NCI-H524 (cell line): Measurements from ENCODE around the gene MVB12B.

Experiments used
- DNase-seq, 2 experiments: peaks; one replicate each; lab custom pipeline; 2025; lab: John Stamatoyannopoulos, UW

MVB12B gene

GRCh38 chr9:126331964-126332748 lies 5.5 kb downstream of the MVB12B start:
- DNase-seq, result no peak

- DNase-seq, result no peak
Measured at GRCh38 chr9:126334721-126335621, 8.3 kb downstream of the MVB12B start.

- no peak for DNase-seq
Measured at GRCh38 chr9:126335837-126336735, 9.5 kb downstream of the MVB12B start.

GRCh38 chr9:126336736-126337325 lies 10.2 kb downstream of the MVB12B start:
- no peak for DNase-seq

GRCh38 chr9:126337729-126338372 lies 11.2 kb downstream of the MVB12B start:
- no peak for DNase-seq

GRCh38 chr9:126338945-126339344 lies 12.3 kb downstream of the MVB12B start:
- DNase-seq, result no peak

GRCh38 chr9:126341426-126341825 lies 14.8 kb downstream of the MVB12B start:
- DNase-seq, result no peak

- DNase-seq, result no peak
Measured at GRCh38 chr9:126341902-126342301, 15.3 kb downstream of the MVB12B start.

- peak; percentile 87 to 97 for DNase-seq
Measured at GRCh38 chr9:126342621-126343031, 16.0 kb downstream of the MVB12B start.

- peak; percentile 84 for DNase-seq
Measured at GRCh38 chr9:126343271-126343700, 16.7 kb downstream of the MVB12B start.

- DNase-seq, result no peak
Measured at GRCh38 chr9:126346031-126346430, 19.4 kb downstream of the MVB12B start.

- no peak for DNase-seq
Measured at GRCh38 chr9:126347093-126347492, 20.5 kb downstream of the MVB12B start.

- DNase-seq, result peak; percentile 31 to 68
Measured at GRCh38 chr9:126347911-126348760, 21.5 kb downstream of the MVB12B start.

- DNase-seq, result no peak
Measured at GRCh38 chr9:126348911-126349550, 22.4 kb downstream of the MVB12B start.

- DNase-seq, result no peak
Measured at GRCh38 chr9:126354887-126355770, 28.5 kb downstream of the MVB12B start.

GRCh38 chr9:126357074-126357473 lies 30.4 kb downstream of the MVB12B start:
- no peak for DNase-seq

- DNase-seq, result no peak
Measured at GRCh38 chr9:126360073-126360472, 33.4 kb downstream of the MVB12B start.

GRCh38 chr9:126361810-126362238 lies 35.2 kb downstream of the MVB12B start:
- DNase-seq, result no peak
